SIG-M5 treated with dmso at 0.1 percent for 504 hours (cell line): ENCODE data around the gene MRPS2.
"Not testable (repeated sequence)": the region's sequence is repeated elsewhere in the genome, so short reads cannot be mapped to it uniquely, and the experiment has no call there.

Experiments
- DNase-seq: peaks from one replicate; lab custom pipeline; 2025; ENCODE audit not compliant: unreplicated experiment; lab: John Stamatoyannopoulos, UW

MRPS2 gene

DNA sequence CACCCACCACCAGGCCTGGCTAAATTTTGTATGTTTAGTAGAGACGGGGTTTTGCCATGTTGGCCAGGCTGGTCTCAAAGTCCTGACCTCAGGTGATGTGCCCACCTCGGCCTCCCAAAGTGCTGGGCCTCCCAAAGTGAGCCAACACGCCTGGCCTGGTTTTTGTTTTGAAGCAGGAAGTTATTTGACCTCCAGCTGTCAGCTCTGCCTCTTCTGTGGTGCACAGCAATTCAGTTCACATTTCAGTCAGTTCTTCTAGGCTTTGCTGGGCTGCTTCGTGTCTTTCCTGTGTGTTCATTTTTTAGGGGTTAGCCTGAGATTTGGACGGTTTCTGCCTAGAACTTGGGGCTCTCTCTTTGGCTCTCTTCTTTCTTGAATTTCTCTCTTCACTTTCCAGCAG is 29.7 kb downstream of the MRPS2 start:
- no peak for DNase-seq

DNA sequence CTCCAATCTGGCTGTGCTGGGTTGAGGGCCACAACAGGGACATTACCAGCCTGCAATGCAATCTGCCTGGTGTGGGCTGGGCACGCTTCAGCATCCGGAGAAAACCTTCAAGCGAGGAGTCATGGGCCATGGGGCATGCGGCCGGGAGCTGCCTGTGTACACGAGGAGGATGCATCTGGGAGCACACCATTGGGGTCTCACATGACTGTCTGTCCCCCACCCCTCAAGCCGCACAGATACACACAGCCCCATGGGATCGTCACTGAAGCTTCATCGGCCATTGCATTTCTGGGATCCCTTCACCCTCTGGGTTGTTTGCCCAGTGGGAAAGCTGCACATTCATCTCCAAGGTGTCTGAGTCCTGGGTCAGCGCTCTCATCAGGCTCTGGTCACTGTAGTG is 30.6 kb downstream of the MRPS2 start:
- DNase-seq: no peak

DNA sequence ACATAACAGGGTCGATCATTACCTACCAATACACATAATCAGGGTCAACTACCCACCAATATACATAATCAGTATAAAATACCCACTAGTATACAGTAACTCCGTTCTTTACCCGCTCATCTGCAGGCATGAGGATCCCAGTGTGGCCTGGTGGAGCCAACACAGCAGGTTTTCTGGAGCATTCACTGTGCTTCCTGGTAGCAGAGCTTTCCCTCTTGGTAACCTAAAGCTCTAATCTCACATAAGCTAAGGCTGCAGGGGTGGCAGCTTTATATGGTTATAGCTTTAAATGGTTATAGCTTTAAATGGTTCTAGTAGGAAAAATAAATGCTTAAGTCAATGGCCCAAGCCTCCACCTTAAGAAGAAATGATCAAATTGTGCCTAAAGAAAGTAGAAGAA is 32.6 kb downstream of the MRPS2 start:
- no peak for DNase-seq

GRCh38 chr9:135533674-135534073 is 33.2 kb downstream of the MRPS2 start:
- DNase-seq: no peak

- DNase-seq: not testable (repeated sequence)
Measured at GRCh38 chr9:135534192-135534711, 33.8 kb downstream of the MRPS2 start.

DNA sequence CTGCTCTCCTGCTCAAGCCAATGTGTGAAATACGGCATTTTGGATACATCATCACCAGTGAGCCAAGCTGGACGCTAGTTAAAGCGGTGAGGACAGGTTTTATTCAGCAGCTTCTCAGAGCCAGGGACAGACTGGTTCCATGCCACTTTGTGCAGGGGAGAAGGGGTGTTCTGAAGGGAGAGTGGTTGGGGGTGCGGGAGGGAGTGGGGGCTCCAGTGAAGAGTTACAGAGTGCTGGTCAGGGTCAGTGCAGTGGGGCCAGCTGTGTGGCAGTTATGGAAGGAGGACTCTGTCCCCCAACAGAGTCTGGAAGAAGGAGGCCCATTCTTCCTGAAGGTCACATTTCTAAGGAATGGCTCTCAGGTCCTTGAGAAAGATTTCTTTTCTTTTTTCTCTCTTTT is 34.3 kb downstream of the MRPS2 start:
- not testable (repeated sequence) for DNase-seq

- not testable (repeated sequence) for DNase-seq
Measured at GRCh38 chr9:135535631-135536030, 35.1 kb downstream of the MRPS2 start.

- DNase-seq: no peak
Measured at GRCh38 chr9:135536216-135536615, 35.7 kb downstream of the MRPS2 start.

DNA sequence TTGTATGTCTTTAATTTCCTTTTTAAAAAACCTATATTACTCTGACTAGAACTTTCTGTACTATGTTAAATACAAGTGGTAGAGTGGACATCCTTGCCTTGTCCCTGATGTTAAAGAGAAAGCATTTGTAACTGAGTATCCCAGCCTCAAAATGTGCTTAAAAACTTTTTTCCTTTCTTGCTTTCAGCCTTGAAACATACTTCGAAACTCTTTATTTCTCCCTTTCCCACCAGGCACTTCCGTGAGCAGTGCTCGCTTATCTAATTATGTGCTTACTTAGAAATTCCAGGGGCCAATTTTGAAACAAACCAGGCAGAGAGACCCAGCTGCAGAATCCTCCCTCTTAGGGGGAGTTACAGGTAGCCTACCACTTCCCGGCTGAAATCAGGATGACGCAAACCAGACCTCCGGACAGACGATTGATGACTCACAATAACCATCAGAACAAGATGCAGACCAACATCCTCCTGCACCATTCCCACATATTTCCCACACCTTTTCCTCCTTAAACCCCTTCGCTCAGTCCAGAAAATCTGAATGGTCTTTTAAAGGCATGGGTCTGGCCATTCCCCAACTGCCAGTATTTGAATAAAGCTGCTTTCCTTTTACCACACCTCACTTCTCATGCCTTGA is 42.9 kb downstream of the MRPS2 start:
- not testable (repeated sequence) for DNase-seq

- DNase-seq: no peak
Measured at GRCh38 chr9:135544981-135545635, 44.6 kb downstream of the MRPS2 start.

DNA sequence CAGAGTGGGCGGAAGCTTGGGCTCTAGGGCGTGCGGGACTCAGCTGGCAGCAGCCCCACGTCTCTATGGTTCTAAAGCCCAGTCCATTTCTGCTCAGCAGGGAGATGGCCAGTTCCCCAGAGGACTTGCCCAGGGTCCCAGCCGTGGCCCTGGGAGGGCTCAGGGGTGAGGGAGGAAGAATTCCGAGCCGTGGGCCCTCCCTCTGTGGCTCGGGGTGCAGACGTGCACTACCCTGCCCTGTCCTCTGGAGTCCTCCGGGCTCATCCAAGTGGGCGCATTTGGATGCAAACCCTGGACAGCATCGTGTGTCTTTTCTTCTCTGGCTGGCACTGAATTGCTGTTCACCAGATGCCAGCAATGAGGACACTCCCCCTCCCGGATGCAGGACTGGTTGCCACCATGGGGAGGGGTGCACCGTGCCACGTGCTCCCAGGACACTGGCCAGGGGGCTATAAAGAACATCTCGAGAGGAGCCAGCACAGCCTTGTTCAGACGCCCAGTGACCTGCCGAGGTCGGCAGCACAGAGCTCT is 45.2 kb downstream of the MRPS2 start, which contains the start of gene OBP2A:
TSS of gene OBP2A (plus strand) at position 481 of the 531 bp plus-strand sequence. CDS start 55 bp downstream, outside the sequence.
- not testable (repeated sequence) for DNase-seq

- not testable (repeated sequence) for DNase-seq
Measured at GRCh38 chr9:135546792-135547617, 46.5 kb downstream of the MRPS2 start.

GRCh38 chr9:135547756-135548736 is 47.6 kb downstream of the MRPS2 start:
- no peak for DNase-seq

DNA sequence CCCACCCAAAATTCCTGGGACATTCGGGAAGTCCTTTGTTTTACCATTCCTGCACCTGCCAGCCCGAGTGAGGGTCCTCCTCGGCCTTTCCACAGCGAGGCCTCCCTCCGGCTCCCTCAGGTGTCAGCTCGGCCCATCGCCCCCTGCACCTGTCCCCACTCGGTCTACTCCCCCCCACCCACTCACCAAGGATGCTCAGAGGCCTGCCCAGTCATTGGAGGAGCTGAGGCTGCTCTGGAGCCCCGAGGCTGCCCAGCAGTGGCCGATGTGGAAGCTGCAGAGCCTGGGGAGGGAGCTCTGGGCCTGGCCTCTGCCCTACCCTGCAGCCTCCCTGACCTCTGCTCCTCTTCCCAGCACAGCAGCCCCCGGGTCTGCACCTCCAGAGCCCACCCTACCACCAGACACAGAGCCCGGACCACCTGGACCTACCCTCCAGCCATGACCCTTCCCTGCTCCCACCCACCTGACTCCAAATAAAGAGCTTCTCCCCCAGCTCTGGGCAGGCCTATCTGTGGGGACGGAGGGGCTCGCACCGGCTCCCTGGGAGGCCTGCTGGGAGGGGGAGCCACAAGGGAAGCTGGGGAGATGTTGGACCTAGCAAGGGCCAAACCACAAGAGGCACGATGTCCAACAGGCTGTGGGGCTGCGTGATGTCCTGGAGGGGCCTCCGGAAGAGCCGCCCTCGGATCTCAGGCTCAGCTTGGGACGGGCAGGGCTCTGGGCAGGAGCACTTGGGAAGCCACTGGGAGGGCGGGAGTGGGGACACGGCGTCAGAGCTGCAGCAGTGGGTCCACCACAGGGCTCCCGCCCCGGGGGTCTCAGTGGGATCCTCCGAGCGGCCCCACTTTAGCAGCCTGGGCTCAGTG is 49.2 kb downstream of the MRPS2 start:
- DNase-seq: not testable (repeated sequence)

- no peak for DNase-seq
Measured at GRCh38 chr9:135550344-135550918, 49.9 kb downstream of the MRPS2 start.

- no peak for DNase-seq
Measured at GRCh38 chr9:135551031-135551430, 50.5 kb downstream of the MRPS2 start.

DNA sequence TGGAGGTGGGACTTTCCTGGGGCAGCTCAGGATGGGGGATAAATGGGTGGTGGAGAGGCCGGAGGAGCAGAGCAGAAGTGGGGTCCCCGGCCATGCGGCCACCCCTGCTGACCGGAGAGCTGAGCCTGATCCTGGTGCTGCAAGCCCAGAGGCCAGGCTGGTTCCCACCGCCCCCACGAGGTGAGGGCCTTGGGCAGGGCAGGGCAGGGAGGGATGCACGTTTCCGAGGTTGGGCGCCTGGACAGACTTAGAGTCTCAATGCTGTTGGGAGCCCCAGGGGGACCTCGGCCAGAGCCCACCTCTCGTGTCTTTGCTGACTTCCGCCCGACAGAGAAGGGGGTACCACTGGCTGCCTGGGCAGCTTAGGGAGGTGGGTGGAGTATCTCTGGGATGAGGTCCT is 51.0 kb downstream of the MRPS2 start:
- no peak for DNase-seq

- DNase-seq: no peak
Measured at GRCh38 chr9:135552021-135552697, 51.7 kb downstream of the MRPS2 start.
